ENCODE data around the gene SELENON.

DNA sequence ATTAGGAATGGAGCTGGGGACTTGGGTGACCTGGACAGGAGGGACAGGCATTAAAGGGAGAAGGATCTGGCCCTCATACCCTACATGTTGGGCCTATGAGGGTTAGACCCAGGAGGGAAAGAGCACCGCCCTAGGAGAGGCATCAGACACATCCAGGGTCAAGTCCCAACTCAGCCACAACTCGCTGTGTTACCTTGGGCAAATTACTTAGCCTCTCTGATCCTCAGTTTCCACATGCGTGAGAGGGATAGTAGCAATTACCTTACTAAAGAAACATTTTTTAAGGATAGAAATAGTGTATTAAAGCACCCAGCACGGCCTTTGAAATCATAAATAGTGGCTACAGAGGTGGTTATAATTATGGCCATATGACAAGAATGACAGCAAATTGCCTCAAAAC lies 20.1 kb upstream of the SELENON start:
- TF ChIP-seq, protein P1, sequence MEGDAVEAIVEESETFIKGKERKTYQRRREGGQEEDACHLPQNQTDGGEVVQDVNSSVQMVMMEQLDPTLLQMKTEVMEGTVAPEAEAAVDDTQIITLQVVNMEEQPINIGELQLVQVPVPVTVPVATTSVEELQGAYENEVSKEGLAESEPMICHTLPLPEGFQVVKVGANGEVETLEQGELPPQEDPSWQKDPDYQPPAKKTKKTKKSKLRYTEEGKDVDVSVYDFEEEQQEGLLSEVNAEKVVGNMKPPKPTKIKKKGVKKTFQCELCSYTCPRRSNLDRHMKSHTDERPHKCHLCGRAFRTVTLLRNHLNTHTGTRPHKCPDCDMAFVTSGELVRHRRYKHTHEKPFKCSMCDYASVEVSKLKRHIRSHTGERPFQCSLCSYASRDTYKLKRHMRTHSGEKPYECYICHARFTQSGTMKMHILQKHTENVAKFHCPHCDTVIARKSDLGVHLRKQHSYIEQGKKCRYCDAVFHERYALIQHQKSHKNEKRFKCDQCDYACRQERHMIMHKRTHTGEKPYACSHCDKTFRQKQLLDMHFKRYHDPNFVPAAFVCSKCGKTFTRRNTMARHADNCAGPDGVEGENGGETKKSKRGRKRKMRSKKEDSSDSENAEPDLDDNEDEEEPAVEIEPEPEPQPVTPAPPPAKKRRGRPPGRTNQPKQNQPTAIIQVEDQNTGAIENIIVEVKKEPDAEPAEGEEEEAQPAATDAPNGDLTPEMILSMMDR (conservative IDR thresholded peaks at IDR 0.05; ENCODE audit: low read depth, low read length), result no peak
- TF ChIP-seq, protein P2, sequence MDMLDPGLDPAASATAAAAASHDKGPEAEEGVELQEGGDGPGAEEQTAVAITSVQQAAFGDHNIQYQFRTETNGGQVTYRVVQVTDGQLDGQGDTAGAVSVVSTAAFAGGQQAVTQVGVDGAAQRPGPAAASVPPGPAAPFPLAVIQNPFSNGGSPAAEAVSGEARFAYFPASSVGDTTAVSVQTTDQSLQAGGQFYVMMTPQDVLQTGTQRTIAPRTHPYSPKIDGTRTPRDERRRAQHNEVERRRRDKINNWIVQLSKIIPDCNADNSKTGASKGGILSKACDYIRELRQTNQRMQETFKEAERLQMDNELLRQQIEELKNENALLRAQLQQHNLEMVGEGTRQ (IDR thresholded peaks at IDR 0.05; ENCODE audit: low read depth, low read length), result no peak
- no peak for TF ChIP-seq POLR2A (IDR thresholded peaks at IDR 0.05; ENCODE audit: low read depth, low read length)
- TF ChIP-seq RFX5 (IDR thresholded peaks at IDR 0.05; ENCODE audit: low read depth, low read length), result no peak
- TF ChIP-seq FOS (IDR thresholded peaks at IDR 0.05; ENCODE audit: low read depth, low read length), result no peak
- no peak for TF ChIP-seq MAFK (IDR thresholded peaks at IDR 0.05; ENCODE audit: low read depth, low read length)
- TF ChIP-seq, protein P3, sequence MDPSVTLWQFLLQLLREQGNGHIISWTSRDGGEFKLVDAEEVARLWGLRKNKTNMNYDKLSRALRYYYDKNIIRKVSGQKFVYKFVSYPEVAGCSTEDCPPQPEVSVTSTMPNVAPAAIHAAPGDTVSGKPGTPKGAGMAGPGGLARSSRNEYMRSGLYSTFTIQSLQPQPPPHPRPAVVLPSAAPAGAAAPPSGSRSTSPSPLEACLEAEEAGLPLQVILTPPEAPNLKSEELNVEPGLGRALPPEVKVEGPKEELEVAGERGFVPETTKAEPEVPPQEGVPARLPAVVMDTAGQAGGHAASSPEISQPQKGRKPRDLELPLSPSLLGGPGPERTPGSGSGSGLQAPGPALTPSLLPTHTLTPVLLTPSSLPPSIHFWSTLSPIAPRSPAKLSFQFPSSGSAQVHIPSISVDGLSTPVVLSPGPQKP (IDR thresholded peaks at IDR 0.05; ENCODE audit: borderline replicate concordance, low read depth, low read length), result no peak
- no peak for TF ChIP-seq CHD1 (IDR thresholded peaks at IDR 0.05; ENCODE audit: low read depth, low read length)
- TF ChIP-seq RAD21 (IDR thresholded peaks at IDR 0.05; ENCODE audit: low read length), result no peak
- TF ChIP-seq MAZ (IDR thresholded peaks at IDR 0.05; ENCODE audit: borderline replicate concordance, low read depth, low read length), result no peak
- no peak for TF ChIP-seq CEBPB (IDR thresholded peaks at IDR 0.05; ENCODE audit: low read depth, low read length)
- TF ChIP-seq NFE2L2 (IDR thresholded peaks at IDR 0.05; ENCODE audit: low read depth, low read length), result no peak
- no peak for TF ChIP-seq SMC3 (IDR thresholded peaks at IDR 0.05; ENCODE audit: low read depth, low read length)
- no peak for TF ChIP-seq MXI1 (IDR thresholded peaks at IDR 0.05; ENCODE audit: borderline replicate concordance, low read depth, low read length)
